ENCODE measurements around the gene MBP. TPM values are rescaled to one million over a fixed set of nuclear protein-coding genes. Genes with fewer than 3 reads are reported as not detected.

Gene MBP
- total RNA-seq, 1 experiment from 2014 or later = 0.24 TPM

- DNase-seq (ENCODE audit: low read depth) = no peak
These were observed 45.8 kb downstream of the MBP start for GRCh38 chr18:77086656-77087392.

- peak; percentile 36 for DNase-seq (ENCODE audit: low read depth)
These were observed 46.5 kb downstream of the MBP start for GRCh38 chr18:77086034-77086433.

- DNase-seq (ENCODE audit: low read depth) = no peak
These were observed 47.9 kb downstream of the MBP start for GRCh38 chr18:77084688-77085035.

GRCh38 chr18:77082316-77082955, 50.1 kb downstream of the MBP start:
- no peak for DNase-seq (ENCODE audit: low read depth)

- peak; percentile 42 for DNase-seq (ENCODE audit: low read depth)
These were observed 51.2 kb downstream of the MBP start for GRCh38 chr18:77081390-77081778.

GRCh38 chr18:77079954-77080682, 52.5 kb downstream of the MBP start:
- no peak for DNase-seq (ENCODE audit: low read depth)

GRCh38 chr18:77079088-77079487, 53.5 kb downstream of the MBP start:
- no peak for DNase-seq (ENCODE audit: low read depth)

- DNase-seq (ENCODE audit: low read depth) = no peak
These were observed 53.9 kb downstream of the MBP start for GRCh38 chr18:77078690-77079070.

- DNase-seq (ENCODE audit: low read depth) = peak; percentile 29
These were observed 54.5 kb downstream of the MBP start for GRCh38 chr18:77077941-77078689.

GRCh38 chr18:77077401-77077800, 55.2 kb downstream of the MBP start:
- DNase-seq (ENCODE audit: low read depth) = no peak

- no peak for DNase-seq (ENCODE audit: low read depth)
These were observed 56.5 kb downstream of the MBP start for GRCh38 chr18:77076111-77076510.

GRCh38 chr18:77074431-77074830, 58.2 kb downstream of the MBP start:
- no peak for DNase-seq (ENCODE audit: low read depth)

- DNase-seq (ENCODE audit: low read depth) = no peak
These were observed 59.1 kb downstream of the MBP start for GRCh38 chr18:77073336-77074093.

- DNase-seq (ENCODE audit: low read depth) = no peak
These were observed 60.0 kb downstream of the MBP start for GRCh38 chr18:77072566-77072965.

GRCh38 chr18:77071711-77072292, 60.8 kb downstream of the MBP start:
- DNase-seq (ENCODE audit: low read depth) = peak; percentile 76

- no peak for DNase-seq (ENCODE audit: low read depth)
These were observed 61.5 kb downstream of the MBP start for GRCh38 chr18:77071061-77071460.

GRCh38 chr18:77070627-77071026, 62.0 kb downstream of the MBP start:
- no peak for DNase-seq (ENCODE audit: low read depth)

- DNase-seq (ENCODE audit: low read depth) = no peak
These were observed 62.7 kb downstream of the MBP start for GRCh38 chr18:77069931-77070330.

GRCh38 chr18:77069482-77069881, 63.1 kb downstream of the MBP start:
- no peak for DNase-seq (ENCODE audit: low read depth)

Measured in HT1080 (cell line).